Activated CD4-positive, alpha-beta memory T cell treated with anti-CD3 and anti-CD28 coated beads for 36 hours (primary cell): ENCODE data around the gene STEAP3. TPM values are rescaled to one million over a fixed set of nuclear protein-coding genes. Genes with fewer than 3 reads are reported as not detected.

Experiments used
- CTCF ChIA-PET: fragments of 350-600 bp; sonication (Branson Sonifier 250); formaldehyde crosslinking; loops from one replicate; lab custom pipeline; 2021; ENCODE audit warnings: antibody characterized with exemption, inconsistent platforms; lab: Charles Lee
- POLR2A ChIA-PET: fragments of 350-600 bp; sonication (Branson Sonifier 250); formaldehyde crosslinking; loops from one replicate; lab custom pipeline; 2021; ENCODE audit warnings: antibody characterized with exemption; lab: Charles Lee
- DNase-seq: peaks from one replicate; pipeline ENCODE4 v3.0.0-alpha.2; 2020
- H3K27ac Mint-ChIP-seq: one replicate; pipeline ENCODE4 v1.8.0; 2021; ENCODE audit warnings: mixed read lengths
- H3K27me3 Mint-ChIP-seq: one replicate; pipeline ENCODE4 v1.8.0; 2021; ENCODE audit warnings: mixed read lengths
- H3K36me3 Mint-ChIP-seq: one replicate; pipeline ENCODE4 v1.8.0; 2021; ENCODE audit warnings: mixed read lengths
- H3K4me1 Mint-ChIP-seq: one replicate; pipeline ENCODE4 v1.8.0; 2021; ENCODE audit warnings: low read depth, mixed read lengths
- H3K4me3 Mint-ChIP-seq: one replicate; pipeline ENCODE4 v1.8.0; 2021; ENCODE audit warnings: mild to moderate bottlenecking, mixed read lengths
- H3K9me3 Mint-ChIP-seq: one replicate; pipeline ENCODE4 v1.8.0; 2021; ENCODE audit warnings: mixed read lengths
- intact Hi-C: fragments of 100-400 bp; cut with micrococcal nuclease; formaldehyde crosslinking; loops from one replicate; pipeline ENCODE4 v1.15.1; 2023
- total RNA-seq, 2 experiments: library from RNA; stranded (reverse); gene quantifications; one replicate each; pipeline ENCODE4 v1.2.3, GENCODE V29; 2021

The STEAP3 gene
- total RNA-seq, 2 experiments from 2014 or later, result 0.12 to 0.17 TPM

- Mint-ChIP-seq H3K9me3 (no peaks in the 10 kb centered on the region), H3K27me3 (peaks cover 2% of the 10 kb centered on the region), H3K4me1 (no peaks in the 10 kb centered on the region), H3K36me3 (no peaks in the 10 kb centered on the region), H3K4me3 (no peak overlapping the region), H3K27ac (no peak overlapping the region)
- intact Hi-C loops, result no loop called here
- DNase-seq, result no peak
- CTCF ChIA-PET, result no interaction called here
- POLR2A ChIA-PET, result no interaction called here
Observed at GRCh38 chr2:119245841-119246230, 22.2 kb downstream of the STEAP3 start.

DNA sequence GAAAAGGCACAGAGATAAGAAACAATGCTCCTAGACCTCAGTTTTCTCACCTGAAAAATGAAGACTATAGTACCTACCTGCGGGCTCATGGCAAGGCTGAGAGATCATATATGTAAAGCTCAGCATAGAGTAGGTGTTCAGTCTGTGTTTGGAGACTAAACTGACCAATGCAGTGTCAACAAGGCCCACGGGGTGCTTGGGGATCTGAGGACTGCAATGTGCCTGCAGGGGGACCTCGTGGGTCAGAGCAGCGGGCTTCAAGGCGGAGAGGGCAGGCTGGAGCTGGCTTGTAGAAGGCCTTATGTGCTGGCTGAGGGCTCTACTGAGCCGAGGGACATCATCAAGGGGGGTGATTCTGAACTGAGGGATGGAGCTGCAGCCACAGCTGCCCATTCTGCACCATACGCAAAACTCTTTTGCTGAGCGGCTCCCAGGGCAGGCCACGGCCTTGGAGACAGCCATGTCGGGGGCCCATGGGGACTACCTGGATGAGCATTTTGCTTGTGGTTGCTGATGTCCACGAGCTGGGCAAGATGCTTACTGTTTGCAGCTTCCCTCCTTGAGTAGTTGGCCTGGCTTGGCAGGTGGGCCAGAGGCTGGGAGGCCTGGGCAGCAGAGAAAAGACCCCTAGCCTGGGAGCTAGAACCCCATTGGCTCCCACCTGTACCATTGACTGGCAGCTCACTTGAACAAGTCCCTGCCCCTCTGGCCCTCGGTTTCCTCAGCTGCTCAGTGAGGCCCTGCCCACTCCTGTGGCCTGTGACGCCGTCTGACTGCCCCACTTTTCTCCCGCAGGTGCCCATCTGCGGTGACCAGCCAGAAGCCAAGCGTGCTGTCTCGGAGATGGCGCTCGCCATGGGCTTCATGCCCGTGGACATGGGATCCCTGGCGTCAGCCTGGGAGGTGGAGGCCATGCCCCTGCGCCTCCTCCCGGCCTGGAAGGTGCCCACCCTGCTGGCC, 23.5 kb downstream of the STEAP3 start:
- no peaks in the 10 kb centered on the region for H3K9me3 Mint-ChIP-seq
- no peaks in the 10 kb centered on the region for H3K36me3 Mint-ChIP-seq
- H3K27me3 Mint-ChIP-seq, result peaks cover 3% of the 10 kb centered on the region
- CTCF ChIA-PET, result interaction anchor here (0.7 to 0.8 kb wide), 2 partner anchors 365 to 531 kb away, joined by 3 read pairs; no protein-coding TSS in a partner anchor
- intact Hi-C loops, result no loop called here
- H3K27ac Mint-ChIP-seq, result no peak overlapping the region
- no peak overlapping the region for H3K4me3 Mint-ChIP-seq
- POLR2A ChIA-PET, result no interaction called here
- DNase-seq, result no peak
- no peaks in the 10 kb centered on the region for H3K4me1 Mint-ChIP-seq

GRCh38 chr2:119247844-119248271, 24.2 kb downstream of the STEAP3 start:
- Mint-ChIP-seq H3K36me3 (no peaks in the 10 kb centered on the region), H3K4me3 (no peak overlapping the region), H3K27ac (no peak overlapping the region), H3K9me3 (no peaks in the 10 kb centered on the region), H3K27me3 (peaks cover 3% of the 10 kb centered on the region), H3K4me1 (no peaks in the 10 kb centered on the region)
- intact Hi-C loops, result no loop called here
- DNase-seq, result no peak
- ChIA-PET CTCF (interaction anchor here (0.7 to 0.8 kb wide), 2 partner anchors 365 to 531 kb away, joined by 3 read pairs; no protein-coding TSS in a partner anchor), POLR2A (no interaction called here)

GRCh38 chr2:119248311-119248710, 24.7 kb downstream of the STEAP3 start:
- H3K4me1 Mint-ChIP-seq, result no peaks in the 10 kb centered on the region
- CTCF ChIA-PET, result no interaction called here
- POLR2A ChIA-PET, result no interaction called here
- no peak for DNase-seq
- no peaks in the 10 kb centered on the region for H3K9me3 Mint-ChIP-seq
- no peaks in the 10 kb centered on the region for H3K36me3 Mint-ChIP-seq
- H3K4me3 Mint-ChIP-seq, result no peak overlapping the region
- no peak overlapping the region for H3K27ac Mint-ChIP-seq
- intact Hi-C loops, result no loop called here
- H3K27me3 Mint-ChIP-seq, result peaks cover 3% of the 10 kb centered on the region

DNA sequence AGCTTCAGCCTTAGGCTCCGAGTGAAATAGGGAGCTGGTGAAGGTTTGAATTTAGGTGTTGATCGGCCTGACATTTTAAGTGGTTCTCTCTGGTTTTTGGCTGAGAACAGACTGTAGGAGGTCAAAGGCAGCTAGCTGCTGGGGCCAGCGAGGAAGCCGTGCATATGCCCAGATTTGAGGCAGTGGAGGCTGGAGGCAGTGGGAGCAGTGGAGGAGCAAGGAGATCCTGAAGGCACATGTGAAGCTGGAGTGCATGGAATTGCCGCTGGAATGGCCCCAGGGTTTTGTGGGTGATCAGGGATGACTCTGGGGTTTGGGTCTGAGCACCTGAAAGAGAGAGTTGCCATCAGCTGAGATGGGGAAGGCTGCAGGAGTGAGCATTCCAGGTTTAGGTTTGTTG, 25.1 kb downstream of the STEAP3 start:
- Mint-ChIP-seq H3K27me3 (peaks cover 3% of the 10 kb centered on the region), H3K36me3 (no peaks in the 10 kb centered on the region), H3K27ac (no peak overlapping the region), H3K4me1 (no peaks in the 10 kb centered on the region), H3K4me3 (no peak overlapping the region), H3K9me3 (no peaks in the 10 kb centered on the region)
- no peak for DNase-seq
- intact Hi-C loops, result no loop called here
- ChIA-PET POLR2A (no interaction called here), CTCF (no interaction called here)

- no peak overlapping the region for H3K4me3 Mint-ChIP-seq
- CTCF ChIA-PET, result no interaction called here
- POLR2A ChIA-PET, result no interaction called here
- H3K27me3 Mint-ChIP-seq, result peaks cover 3% of the 10 kb centered on the region
- H3K27ac Mint-ChIP-seq, result no peak overlapping the region
- H3K4me1 Mint-ChIP-seq, result no peaks in the 10 kb centered on the region
- H3K9me3 Mint-ChIP-seq, result no peaks in the 10 kb centered on the region
- H3K36me3 Mint-ChIP-seq, result no peaks in the 10 kb centered on the region
- no peak for DNase-seq
- intact Hi-C loops, result no loop called here
Observed at GRCh38 chr2:119249311-119249710, 25.7 kb downstream of the STEAP3 start.

DNA sequence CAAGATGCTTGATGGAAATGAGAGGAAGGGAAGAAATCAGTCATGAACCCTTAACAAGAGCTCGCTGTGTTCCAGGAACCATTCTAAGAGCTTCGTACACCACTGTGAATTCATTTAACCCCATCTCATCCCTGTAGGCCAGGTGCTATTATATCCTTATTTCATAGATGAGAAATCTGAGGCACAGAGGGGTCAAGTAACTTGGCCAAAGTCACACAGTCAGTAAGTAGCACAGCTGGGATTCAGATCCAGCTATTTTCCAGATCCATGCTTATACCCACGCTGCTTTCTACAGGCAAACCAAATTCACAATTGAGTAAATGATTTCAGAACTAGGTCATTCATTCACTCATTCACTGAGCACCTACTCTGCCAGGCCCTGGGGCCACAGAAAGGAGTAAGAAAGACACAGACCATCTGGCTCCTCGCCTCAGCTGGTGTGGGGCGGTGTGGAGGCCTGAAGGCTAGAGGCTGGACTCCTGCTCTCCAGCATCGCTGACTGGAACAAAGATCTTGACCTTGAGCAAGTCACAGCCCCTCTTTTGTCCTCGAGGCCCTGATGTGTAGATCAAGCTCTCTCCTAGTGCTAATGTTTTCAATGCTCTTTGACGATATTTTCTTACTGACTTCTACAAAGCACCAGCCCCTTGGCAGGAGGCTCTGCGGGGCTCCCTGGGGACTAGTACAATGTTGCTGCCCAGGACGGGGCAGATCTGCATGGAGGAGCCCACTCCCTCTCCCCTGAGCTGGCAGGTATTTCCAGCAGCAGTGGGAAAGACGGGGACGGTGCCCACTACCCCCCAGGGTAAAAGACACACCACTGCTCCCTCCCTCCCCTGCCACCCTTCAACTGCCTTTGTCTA, 26.5 kb downstream of the STEAP3 start:
- Mint-ChIP-seq H3K27me3 (peaks cover 3% of the 10 kb centered on the region), H3K4me1 (no peaks in the 10 kb centered on the region), H3K27ac (no peak overlapping the region), H3K36me3 (no peaks in the 10 kb centered on the region), H3K4me3 (no peak overlapping the region), H3K9me3 (no peaks in the 10 kb centered on the region)
- no peak for DNase-seq
- intact Hi-C loops, result no loop called here
- ChIA-PET POLR2A (no interaction called here), CTCF (no interaction called here)

DNA sequence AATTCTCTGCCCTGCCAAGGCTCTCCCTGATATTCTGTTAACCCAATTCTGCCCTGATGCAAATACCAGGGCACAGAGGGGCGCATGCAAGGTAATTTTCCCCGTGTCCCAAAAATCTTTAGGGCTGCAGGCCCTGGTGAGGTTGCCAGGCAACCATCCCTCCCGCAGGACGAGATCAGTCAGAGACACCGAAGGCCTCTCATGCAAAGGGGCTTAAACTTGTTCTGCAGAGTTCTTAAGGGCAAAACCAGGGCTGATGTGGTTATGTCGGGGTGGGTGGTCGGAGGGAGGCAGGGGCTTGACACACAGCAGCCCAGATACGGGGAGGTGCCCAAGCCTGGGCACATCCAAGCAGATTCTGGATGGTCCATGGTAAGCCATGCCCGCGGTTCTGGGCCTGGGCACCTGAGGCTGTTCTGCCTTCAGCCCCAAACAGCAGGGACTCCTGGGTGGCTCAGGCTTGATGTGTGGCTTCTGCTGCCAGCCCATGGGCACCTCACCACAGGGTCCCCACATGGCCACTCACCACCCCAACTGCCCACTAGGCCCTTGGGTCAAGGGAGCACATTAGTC, 27.2 kb downstream of the STEAP3 start:
- no peak for DNase-seq
- H3K27ac Mint-ChIP-seq, result no peak overlapping the region
- intact Hi-C loops, result no loop called here
- H3K36me3 Mint-ChIP-seq, result no peaks in the 10 kb centered on the region
- no peaks in the 10 kb centered on the region for H3K9me3 Mint-ChIP-seq
- ChIA-PET POLR2A (no interaction called here), CTCF (no interaction called here)
- H3K27me3 Mint-ChIP-seq, result peaks cover 3% of the 10 kb centered on the region
- no peaks in the 10 kb centered on the region for H3K4me1 Mint-ChIP-seq
- no peak overlapping the region for H3K4me3 Mint-ChIP-seq

GRCh38 chr2:119251652-119252051, 28.0 kb downstream of the STEAP3 start:
- ChIA-PET CTCF (no interaction called here), POLR2A (no interaction called here)
- no peak overlapping the region for H3K4me3 Mint-ChIP-seq
- H3K36me3 Mint-ChIP-seq, result no peaks in the 10 kb centered on the region
- no peak overlapping the region for H3K27ac Mint-ChIP-seq
- no peak for DNase-seq
- no peaks in the 10 kb centered on the region for H3K9me3 Mint-ChIP-seq
- intact Hi-C loops, result no loop called here
- no peaks in the 10 kb centered on the region for H3K4me1 Mint-ChIP-seq
- peaks cover 3% of the 10 kb centered on the region for H3K27me3 Mint-ChIP-seq

DNA sequence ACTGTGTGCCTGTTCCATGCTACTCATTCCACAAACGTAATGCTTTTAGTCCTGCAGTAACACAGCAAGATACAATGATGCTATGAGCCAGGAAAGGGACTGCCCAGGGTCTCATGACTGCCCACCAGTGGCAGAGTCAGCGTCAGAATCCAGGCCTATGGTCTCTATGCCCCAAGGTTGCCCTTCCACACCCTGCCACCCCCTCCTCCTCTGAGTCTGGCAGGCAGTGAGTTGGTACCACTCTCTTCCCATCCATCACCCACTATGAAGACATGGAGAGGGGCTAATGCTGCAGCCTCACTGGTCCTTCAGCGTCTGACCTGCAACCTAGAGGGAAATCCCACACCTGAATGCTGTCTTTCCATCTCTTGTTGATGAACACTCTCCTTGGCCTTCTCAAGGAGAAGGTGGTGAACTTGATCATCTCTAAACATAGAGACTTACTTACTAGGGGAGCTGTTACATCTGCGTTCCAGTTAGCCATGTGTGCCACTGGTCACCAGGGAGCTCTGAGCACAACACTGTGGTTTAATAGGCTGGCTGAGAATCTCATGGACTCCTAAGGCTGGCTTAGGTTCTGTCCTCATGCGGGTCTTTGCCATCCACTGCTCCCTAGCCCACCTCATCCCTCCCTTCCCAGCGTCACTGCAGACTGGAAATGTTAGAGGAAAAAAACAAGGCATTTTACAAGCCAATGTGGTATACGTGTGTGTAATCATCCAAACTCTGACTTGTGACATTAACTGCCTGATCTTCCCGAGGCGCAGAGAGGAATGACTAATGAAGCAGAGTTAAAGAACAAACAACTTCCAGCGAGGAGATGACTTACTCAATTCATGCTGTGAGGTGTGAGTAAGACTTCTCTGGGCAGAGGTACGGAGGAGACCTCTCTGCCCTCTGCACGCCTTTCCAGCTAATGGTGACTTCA, 28.8 kb downstream of the STEAP3 start:
- ChIA-PET CTCF (no interaction called here), POLR2A (no interaction called here)
- intact Hi-C loops, result no loop called here
- Mint-ChIP-seq H3K4me3 (no peak overlapping the region), H3K36me3 (no peaks in the 10 kb centered on the region), H3K4me1 (no peaks in the 10 kb centered on the region), H3K27ac (no peak overlapping the region), H3K9me3 (no peaks in the 10 kb centered on the region), H3K27me3 (peaks cover 3% of the 10 kb centered on the region)
- DNase-seq, result no peak

DNA sequence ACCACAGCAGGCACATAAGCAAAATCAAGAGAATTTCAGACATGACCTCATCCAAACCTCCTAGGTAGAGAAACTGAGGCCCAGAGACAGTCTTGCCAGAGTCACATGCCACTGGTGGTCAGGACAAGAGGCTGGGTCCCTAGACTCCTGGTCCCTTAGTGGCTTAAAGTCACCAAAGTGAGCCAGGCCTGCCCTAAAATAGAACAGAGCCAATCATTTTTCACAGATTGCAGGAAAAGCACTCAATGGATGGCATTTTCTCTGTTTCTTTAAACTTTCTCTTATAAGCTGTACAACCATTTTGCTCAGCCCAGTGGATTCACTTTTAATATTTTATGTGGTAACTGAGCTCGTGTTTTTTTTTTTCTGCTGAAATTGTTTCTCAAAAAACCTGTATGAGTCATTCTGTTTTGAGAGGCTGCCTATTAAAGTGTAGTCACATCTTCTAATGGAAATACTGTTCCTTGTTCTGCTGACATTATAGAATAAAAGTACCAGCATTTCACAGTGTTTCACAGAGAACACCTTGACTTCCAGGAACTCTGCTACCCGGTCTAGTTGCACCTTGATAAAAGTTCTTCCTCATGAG, 29.6 kb downstream of the STEAP3 start:
- H3K36me3 Mint-ChIP-seq, result no peaks in the 10 kb centered on the region
- H3K27ac Mint-ChIP-seq, result no peak overlapping the region
- intact Hi-C loops, result no loop called here
- H3K27me3 Mint-ChIP-seq, result peaks cover 3% of the 10 kb centered on the region
- DNase-seq, result no peak
- ChIA-PET CTCF (no interaction called here), POLR2A (no interaction called here)
- H3K4me3 Mint-ChIP-seq, result no peak overlapping the region
- H3K9me3 Mint-ChIP-seq, result no peaks in the 10 kb centered on the region
- no peaks in the 10 kb centered on the region for H3K4me1 Mint-ChIP-seq
